Panc1 (cell line): ENCODE results near the gene MGMT. TPM values are rescaled to one million over a fixed set of nuclear protein-coding genes. Genes with fewer than 3 reads are reported as not detected.

Experiments
- ATAC-seq: fragments of 200-7000 bp; cut with Tn5 transposase; 2 replicates; pipeline ENCODE4 v1.9.1; 2020; ENCODE audit warnings: mild to moderate bottlenecking, moderate library complexity
- BruUV-seq: library from RNA; stranded (reverse); fragments of 400-500 nt; replicated peaks from 2 replicates; lab custom pipeline; 2021; lab: Mats Ljungman, UMichigan
- CTCF ChIA-PET: fragments of 300-600 bp; sonication (Branson Sonifier 250); formaldehyde crosslinking; loops from one replicate; lab custom pipeline; 2022; ENCODE audit warnings: antibody characterized with exemption; lab: Charles Lee
- POLR2A ChIA-PET: fragments of 300-600 bp; sonication (Branson Sonifier 250); formaldehyde crosslinking; loops from one replicate; lab custom pipeline; 2022; ENCODE audit warnings: antibody characterized with exemption; lab: Charles Lee
- DNase-seq: peaks from one replicate; pipeline ENCODE4 v3.0.0-alpha.2; 2010; ENCODE audit warnings: low read depth, low spot score
- H3K27ac ChIP-seq: 2 replicates; pipeline ENCODE4 v1.5.1; 2011; ENCODE audit warnings: mild to moderate bottlenecking, low read length, inconsistent platforms
- H3K27me3 ChIP-seq: fragments of 200-500 bp; sonication (Bioruptor generic); 2 replicates; pipeline ENCODE4 v1.6.0; 2014; ENCODE audit warnings: low read length, inconsistent platforms; ENCODE audit not compliant: control insufficient read depth, insufficient read depth
- H3K36me3 ChIP-seq: fragments of 200-500 bp; sonication (Bioruptor generic); 2 replicates; pipeline ENCODE4 v1.5.1; 2014; ENCODE audit warnings: inconsistent platforms, mild to moderate bottlenecking, low read length, moderate library complexity; ENCODE audit not compliant: control insufficient read depth, insufficient read depth
- H3K4me1 ChIP-seq: 2 replicates; pipeline ENCODE4 v1.5.1; 2011; ENCODE audit warnings: inconsistent platforms, mild to moderate bottlenecking, low read length, moderate library complexity; ENCODE audit not compliant: control insufficient read depth, insufficient read depth
- H3K4me3 ChIP-seq, 2 experiments: 2 replicates each; pipeline ENCODE4 v1.5.1; 2011 to 2012; ENCODE audit warnings: low read depth in 2 of 2, low read length in 2 of 2, mild to moderate bottlenecking in 2 of 2, inconsistent platforms in 1 of 2, moderate library complexity in 1 of 2
- H3K9me3 ChIP-seq: fragments of 200-500 bp; sonication (Bioruptor generic); 2 replicates; pipeline ENCODE4 v1.5.1; 2014; ENCODE audit warnings: low read depth, mild to moderate bottlenecking, inconsistent platforms, low read length, moderate library complexity; ENCODE audit not compliant: control insufficient read depth, insufficient read depth
- POLR2AphosphoS5 ChIP-seq: IDR thresholded peaks from 2 replicates; pipeline ENCODE4 v1.6.1; 2012; ENCODE audit warnings: mild to moderate bottlenecking, low read depth, low read length, moderate library complexity
- SIN3A ChIP-seq: IDR thresholded peaks from 2 replicates; pipeline ENCODE4 v1.6.1; 2012; ENCODE audit warnings: low read depth, mild to moderate bottlenecking, low read length, moderate library complexity, borderline replicate concordance; ENCODE audit not compliant: insufficient read depth
- TCF7L2 ChIP-seq: IDR thresholded peaks from 2 replicates; pipeline ENCODE4 v1.6.1; 2011; ENCODE audit warnings: mild to moderate bottlenecking, low read depth, low read length, inconsistent platforms
- in situ Hi-C: cut with HindIII; loops from 2 replicates; pipeline ENCODE4 v1.10.0; 2016; ENCODE audit warnings: low sequenced_read_pairs, low pct_unique_long_range_greater_than_20kb
- intact Hi-C: fragments of 100-400 bp; cut with micrococcal nuclease; formaldehyde crosslinking; loops from one replicate; pipeline ENCODE4 v1.10.0; 2022; ENCODE audit not compliant: unreplicated experiment
- total RNA-seq: library from RNA; stranded (reverse); gene quantifications from one replicate; pipeline ENCODE4 v1.2.1, GENCODE V29; 2021; ENCODE audit not compliant: unreplicated experiment
- TF ChIP-seq, protein P1 (sequence below): fragments of 450-650 bp; IDR thresholded peaks from 2 replicates; pipeline ENCODE4 v1.5.1; 2017; ENCODE audit warnings: mild to moderate bottlenecking
- TF ChIP-seq, protein P2 (sequence below), 2 experiments: IDR thresholded peaks; 2 replicates each; pipeline ENCODE4 v1.6.1; 2011 to 2012; ENCODE audit warnings: low read depth in 2 of 2, control low read depth in 1 of 2, low read length in 1 of 2, mild to moderate bottlenecking in 1 of 2, moderate library complexity in 1 of 2; ENCODE audit not compliant: insufficient read depth in 1 of 2

Gene MGMT
- total RNA-seq, 1 experiment from 2014 or later: 27.3 TPM

DNA sequence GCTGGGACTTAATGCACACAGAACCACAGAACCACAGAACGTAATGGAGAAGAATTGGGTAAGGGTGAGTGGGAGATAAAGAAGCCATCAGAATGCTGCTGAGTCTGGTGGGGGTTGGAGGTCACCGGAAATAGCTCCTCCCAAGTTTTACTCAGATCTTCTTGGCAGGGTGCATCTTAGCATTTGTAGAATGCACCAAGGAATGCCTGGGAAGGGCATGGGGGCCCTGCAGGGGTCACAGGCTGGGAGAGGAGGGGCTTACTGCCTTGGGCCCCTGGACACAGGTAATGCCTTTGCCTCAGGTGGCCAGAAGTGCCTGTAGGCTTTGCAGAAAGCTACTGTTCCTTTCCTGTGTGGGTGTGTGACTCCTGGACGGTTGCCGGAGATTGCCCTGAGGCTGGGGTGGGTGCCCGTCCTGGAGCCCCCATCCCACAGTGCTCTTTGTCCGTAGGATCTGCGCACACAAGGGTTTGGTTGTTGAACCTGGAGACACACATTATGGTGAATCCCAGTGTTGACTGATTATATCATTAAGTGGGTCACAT is 55.1 kb downstream of the MGMT start (continued):
- TF ChIP-seq SIN3A: no peak

DNA sequence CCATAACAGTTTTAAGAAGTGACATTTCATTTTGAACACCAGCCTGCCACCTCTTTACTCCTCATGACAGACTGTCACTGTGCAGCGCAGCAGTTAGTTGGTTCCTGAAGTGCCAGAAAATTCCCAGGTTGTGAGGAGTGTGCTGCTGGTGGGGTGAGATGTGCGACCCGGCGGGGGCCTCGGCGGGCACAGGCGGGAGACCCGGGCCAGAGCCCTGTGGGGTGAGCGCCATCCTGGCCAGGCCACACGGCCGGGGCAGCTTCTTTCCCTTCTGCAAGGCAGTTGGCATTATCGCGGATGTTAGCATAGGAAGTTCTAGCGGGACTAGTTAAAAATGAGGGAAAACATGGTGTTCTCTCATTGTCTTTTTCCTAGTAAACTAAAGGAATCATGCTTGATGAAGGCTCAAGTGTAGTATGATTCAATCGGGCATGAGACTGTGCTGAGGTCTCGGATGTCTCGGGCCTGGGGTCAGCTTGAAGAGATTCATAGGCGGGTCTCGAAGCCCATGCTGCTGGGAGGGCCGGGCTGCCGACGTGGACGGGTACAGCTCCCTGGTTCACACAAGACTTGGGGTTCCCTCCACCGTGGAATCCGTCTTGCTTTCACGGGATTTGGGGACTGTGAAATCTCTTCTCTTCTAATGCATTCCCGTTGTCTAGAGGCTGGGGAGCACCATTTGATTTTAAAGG is 56.1 kb downstream of the MGMT start:
- no TSS peak for BruUV-seq
- ATAC-seq: no peak
- ChIA-PET CTCF (no interaction called here), POLR2A (no interaction called here)
- intact Hi-C loops: no loop called here
- in situ Hi-C loops: no loop called here
- Histone ChIP-seq H3K9me3 (no peaks in the 10 kb centered on the region), H3K4me3 (no peak overlapping the region), H3K27me3 (no peaks in the 10 kb centered on the region), H3K27ac (no peak overlapping the region), H3K36me3 (no peaks in the 10 kb centered on the region), H3K4me1 (peaks cover 5% of the 10 kb centered on the region)
- DNase-seq: no peak
- TF ChIP-seq TCF7L2 (no peak), POLR2AphosphoS5 (no peak)
- TF ChIP-seq, protein P1, sequence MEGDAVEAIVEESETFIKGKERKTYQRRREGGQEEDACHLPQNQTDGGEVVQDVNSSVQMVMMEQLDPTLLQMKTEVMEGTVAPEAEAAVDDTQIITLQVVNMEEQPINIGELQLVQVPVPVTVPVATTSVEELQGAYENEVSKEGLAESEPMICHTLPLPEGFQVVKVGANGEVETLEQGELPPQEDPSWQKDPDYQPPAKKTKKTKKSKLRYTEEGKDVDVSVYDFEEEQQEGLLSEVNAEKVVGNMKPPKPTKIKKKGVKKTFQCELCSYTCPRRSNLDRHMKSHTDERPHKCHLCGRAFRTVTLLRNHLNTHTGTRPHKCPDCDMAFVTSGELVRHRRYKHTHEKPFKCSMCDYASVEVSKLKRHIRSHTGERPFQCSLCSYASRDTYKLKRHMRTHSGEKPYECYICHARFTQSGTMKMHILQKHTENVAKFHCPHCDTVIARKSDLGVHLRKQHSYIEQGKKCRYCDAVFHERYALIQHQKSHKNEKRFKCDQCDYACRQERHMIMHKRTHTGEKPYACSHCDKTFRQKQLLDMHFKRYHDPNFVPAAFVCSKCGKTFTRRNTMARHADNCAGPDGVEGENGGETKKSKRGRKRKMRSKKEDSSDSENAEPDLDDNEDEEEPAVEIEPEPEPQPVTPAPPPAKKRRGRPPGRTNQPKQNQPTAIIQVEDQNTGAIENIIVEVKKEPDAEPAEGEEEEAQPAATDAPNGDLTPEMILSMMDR: no peak
- TF ChIP-seq, protein P2, sequence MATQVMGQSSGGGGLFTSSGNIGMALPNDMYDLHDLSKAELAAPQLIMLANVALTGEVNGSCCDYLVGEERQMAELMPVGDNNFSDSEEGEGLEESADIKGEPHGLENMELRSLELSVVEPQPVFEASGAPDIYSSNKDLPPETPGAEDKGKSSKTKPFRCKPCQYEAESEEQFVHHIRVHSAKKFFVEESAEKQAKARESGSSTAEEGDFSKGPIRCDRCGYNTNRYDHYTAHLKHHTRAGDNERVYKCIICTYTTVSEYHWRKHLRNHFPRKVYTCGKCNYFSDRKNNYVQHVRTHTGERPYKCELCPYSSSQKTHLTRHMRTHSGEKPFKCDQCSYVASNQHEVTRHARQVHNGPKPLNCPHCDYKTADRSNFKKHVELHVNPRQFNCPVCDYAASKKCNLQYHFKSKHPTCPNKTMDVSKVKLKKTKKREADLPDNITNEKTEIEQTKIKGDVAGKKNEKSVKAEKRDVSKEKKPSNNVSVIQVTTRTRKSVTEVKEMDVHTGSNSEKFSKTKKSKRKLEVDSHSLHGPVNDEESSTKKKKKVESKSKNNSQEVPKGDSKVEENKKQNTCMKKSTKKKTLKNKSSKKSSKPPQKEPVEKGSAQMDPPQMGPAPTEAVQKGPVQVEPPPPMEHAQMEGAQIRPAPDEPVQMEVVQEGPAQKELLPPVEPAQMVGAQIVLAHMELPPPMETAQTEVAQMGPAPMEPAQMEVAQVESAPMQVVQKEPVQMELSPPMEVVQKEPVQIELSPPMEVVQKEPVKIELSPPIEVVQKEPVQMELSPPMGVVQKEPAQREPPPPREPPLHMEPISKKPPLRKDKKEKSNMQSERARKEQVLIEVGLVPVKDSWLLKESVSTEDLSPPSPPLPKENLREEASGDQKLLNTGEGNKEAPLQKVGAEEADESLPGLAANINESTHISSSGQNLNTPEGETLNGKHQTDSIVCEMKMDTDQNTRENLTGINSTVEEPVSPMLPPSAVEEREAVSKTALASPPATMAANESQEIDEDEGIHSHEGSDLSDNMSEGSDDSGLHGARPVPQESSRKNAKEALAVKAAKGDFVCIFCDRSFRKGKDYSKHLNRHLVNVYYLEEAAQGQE (IDR thresholded peaks at IDR 0.05; ENCODE audit: insufficient read depth in 1 of 2, low read depth in 2 of 2, low read length in 1 of 2): no peak

DNA sequence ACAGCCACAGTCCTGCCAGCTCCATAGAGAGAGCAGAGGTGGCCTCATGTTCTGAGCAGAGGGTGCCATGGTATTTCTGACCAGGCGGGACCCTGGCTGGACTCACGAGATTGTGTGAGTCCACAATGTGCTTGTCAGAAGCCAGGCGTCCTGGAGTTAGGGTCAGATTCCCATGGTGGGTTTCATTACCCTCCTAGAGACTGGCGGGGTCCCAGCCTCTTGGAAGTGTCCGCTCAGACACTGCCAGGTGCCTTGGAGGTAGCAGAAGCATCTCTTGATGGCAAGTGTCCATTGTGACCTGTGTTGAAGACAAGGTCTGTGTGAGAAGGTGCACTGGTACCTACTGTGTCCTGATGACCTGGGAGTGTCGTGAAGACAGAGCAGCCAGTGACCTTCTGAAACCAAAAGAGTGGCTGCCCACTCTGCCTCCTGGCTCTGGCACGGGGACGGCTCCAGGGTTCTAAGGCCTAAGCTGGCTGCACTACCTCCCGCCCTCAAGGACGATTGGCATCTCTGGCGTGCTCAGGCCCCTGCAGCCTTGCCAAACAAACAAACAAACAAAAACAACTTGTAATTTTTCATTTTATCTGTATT is 56.8 kb downstream of the MGMT start:
- in situ Hi-C loops: no loop called here
- TF ChIP-seq, protein P2 (IDR thresholded peaks at IDR 0.05; ENCODE audit: insufficient read depth in 1 of 2, low read depth in 2 of 2, low read length in 1 of 2): no peak
- TF ChIP-seq TCF7L2: no peak
- no peak for ATAC-seq
- Histone ChIP-seq H3K4me1 (peaks cover 5% of the 10 kb centered on the region; the same call in 1 of the 2 replicates), H3K9me3 (no peaks in the 10 kb centered on the region), H3K27ac (no peak overlapping the region), H3K27me3 (no peaks in the 10 kb centered on the region), H3K4me3 (no peak overlapping the region), H3K36me3 (no peaks in the 10 kb centered on the region)
- CTCF ChIA-PET: no interaction called here
- POLR2A ChIA-PET: no interaction called here
- DNase-seq: no peak
- intact Hi-C loops: no loop called here
- no TSS peak for BruUV-seq
